Chondrocyte (in vitro differentiated cells): ENCODE measurements around the gene ESRRA. TPM values are rescaled to one million over a fixed set of nuclear protein-coding genes. Genes with fewer than 3 reads are reported as not detected.

Experiments
- DNase-seq: peaks from one replicate; pipeline ENCODE4 v3.0.0; 2021; ENCODE audit warnings: mixed read lengths, low spot score
- H3K27ac Mint-ChIP-seq: one replicate; pipeline ENCODE4 v1.8.0; 2021; ENCODE audit warnings: mild to moderate bottlenecking, moderate library complexity, mixed read lengths; ENCODE audit not compliant: unreplicated experiment
- H3K27me3 Mint-ChIP-seq: 2 replicates; pipeline ENCODE4 v1.8.0; 2021; ENCODE audit warnings: low read depth, mixed read lengths
- H3K36me3 Mint-ChIP-seq: 2 replicates; pipeline ENCODE4 v1.8.0; 2021; ENCODE audit warnings: low read depth, mixed read lengths
- H3K4me1 Mint-ChIP-seq: 2 replicates; pipeline ENCODE4 v1.8.0; 2021; ENCODE audit warnings: low read depth, mild to moderate bottlenecking, mixed read lengths
- H3K4me3 Mint-ChIP-seq: one replicate; pipeline ENCODE4 v1.8.0; 2021; ENCODE audit warnings: mild to moderate bottlenecking, moderate library complexity, mixed read lengths; ENCODE audit not compliant: unreplicated experiment
- H3K9me3 Mint-ChIP-seq: 2 replicates; pipeline ENCODE4 v1.8.0; 2021; ENCODE audit warnings: low read depth, mixed read lengths
- long read RNA-seq: library from polyadenylated mRNA; stranded (forward); transcript quantifications from one replicate; pipeline ENCODE4 v2.0.0, GENCODE V29; 2021
- total RNA-seq: library from RNA; stranded (reverse); gene quantifications from 3 replicates; pipeline ENCODE4 v1.2.1, GENCODE V29; 2021
- TF ChIP-seq, protein P1 (sequence below): fragments of 200-600 bp; sonication (generic); IDR thresholded peaks from 2 replicates; pipeline ENCODE4 v1.5.0; 2021; ENCODE audit warnings: antibody characterized with exemption, mild to moderate bottlenecking, moderate library complexity

Gene ESRRA
- total RNA-seq: 25.6 to 30.7 TPM (median 29.6 TPM) in 3 replicates
- long read RNA-seq, transcript ESRRA-201 (7 exons, 2,215 nt): major isoform, 48 of 191 reads
- long read RNA-seq, transcript ESRRA-203 (7 exons, 2,218 nt): minor isoform, 6 of 191 reads
- long read RNA-seq, partial matches to known transcripts: 2 of 191 reads
- long read RNA-seq, other reads (novel, unspliced or antisense): 134 of 191 reads

DNA sequence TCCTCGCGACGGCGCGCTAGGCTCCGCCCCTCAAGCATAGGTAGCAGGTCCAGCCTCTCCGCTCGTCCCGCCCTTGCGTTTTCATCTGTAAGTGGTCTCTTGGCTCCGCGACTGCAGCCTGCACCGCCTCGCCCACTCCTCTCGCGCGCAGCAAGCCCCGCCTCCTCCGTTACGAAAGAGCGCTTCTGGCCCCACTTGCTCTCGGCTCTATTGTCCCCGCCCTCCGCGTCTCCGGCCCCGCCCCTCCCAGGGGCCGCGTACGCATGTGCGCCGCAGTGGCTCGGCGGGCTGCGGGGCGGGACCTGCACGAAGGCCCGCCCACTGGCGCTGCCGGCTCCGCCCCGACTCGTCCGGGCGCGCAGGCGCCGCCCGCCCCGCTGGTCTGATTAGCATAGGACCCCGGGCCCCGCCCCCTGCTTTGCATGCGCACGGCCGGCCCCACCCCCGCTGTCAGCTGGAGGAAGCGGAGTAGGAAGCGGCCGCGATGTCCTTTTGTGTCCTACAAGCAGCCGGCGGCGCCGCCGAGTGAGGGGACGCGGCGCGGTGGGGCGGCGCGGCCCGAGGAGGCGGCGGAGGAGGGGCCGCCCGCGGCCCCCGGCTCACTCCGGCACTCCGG, at the start of gene ESRRA:
Gene ESRRA (plus strand): TSS at position 450 of the 616 bp plus-strand sequence. CDS start 1,656 bp downstream, outside the sequence.
- Mint-ChIP-seq H3K9me3 (no peaks in the 10 kb centered on the region), H3K27ac (peak within 1 kb of the TSS; percentile 97), H3K27me3 (peaks cover 6% of the 10 kb centered on the region), H3K4me3 (peak within 1 kb of the TSS; percentile 91), H3K4me1 (peaks cover 27% of the 10 kb centered on the region), H3K36me3 (peaks cover 1% of the 10 kb centered on the region)
- TF ChIP-seq, protein P1, sequence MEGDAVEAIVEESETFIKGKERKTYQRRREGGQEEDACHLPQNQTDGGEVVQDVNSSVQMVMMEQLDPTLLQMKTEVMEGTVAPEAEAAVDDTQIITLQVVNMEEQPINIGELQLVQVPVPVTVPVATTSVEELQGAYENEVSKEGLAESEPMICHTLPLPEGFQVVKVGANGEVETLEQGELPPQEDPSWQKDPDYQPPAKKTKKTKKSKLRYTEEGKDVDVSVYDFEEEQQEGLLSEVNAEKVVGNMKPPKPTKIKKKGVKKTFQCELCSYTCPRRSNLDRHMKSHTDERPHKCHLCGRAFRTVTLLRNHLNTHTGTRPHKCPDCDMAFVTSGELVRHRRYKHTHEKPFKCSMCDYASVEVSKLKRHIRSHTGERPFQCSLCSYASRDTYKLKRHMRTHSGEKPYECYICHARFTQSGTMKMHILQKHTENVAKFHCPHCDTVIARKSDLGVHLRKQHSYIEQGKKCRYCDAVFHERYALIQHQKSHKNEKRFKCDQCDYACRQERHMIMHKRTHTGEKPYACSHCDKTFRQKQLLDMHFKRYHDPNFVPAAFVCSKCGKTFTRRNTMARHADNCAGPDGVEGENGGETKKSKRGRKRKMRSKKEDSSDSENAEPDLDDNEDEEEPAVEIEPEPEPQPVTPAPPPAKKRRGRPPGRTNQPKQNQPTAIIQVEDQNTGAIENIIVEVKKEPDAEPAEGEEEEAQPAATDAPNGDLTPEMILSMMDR: no peak
- DNase-seq: peak; percentile 100

DNA sequence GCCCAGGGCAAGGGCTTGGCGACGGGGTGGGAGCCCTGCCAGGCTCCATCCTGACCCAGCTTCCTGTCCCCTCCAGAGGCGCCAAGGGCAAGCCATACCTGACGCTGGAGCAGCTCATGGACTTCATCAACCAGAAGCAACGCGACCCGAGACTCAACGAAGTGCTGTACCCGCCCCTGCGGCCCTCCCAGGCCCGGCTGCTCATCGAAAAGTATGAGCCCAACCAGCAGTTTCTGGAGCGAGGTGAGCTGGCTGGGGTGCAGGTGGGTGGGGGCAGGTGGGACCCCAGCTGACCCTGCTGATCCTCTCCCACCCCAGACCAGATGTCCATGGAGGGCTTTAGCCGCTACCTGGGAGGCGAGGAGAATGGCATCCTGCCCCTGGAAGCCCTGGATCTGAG, 49.0 kb upstream of the ESRRA start:
- TF ChIP-seq, protein P1: no peak
- no peaks in the 10 kb centered on the region for H3K9me3 Mint-ChIP-seq
- H3K36me3 Mint-ChIP-seq: peaks cover 23% of the 10 kb centered on the region
- no peaks in the 10 kb centered on the region for H3K27me3 Mint-ChIP-seq
- no peak overlapping the region for H3K4me3 Mint-ChIP-seq
- H3K4me1 Mint-ChIP-seq: peaks cover 19% of the 10 kb centered on the region
- DNase-seq: no peak
- H3K27ac Mint-ChIP-seq: no peak overlapping the region

DNA sequence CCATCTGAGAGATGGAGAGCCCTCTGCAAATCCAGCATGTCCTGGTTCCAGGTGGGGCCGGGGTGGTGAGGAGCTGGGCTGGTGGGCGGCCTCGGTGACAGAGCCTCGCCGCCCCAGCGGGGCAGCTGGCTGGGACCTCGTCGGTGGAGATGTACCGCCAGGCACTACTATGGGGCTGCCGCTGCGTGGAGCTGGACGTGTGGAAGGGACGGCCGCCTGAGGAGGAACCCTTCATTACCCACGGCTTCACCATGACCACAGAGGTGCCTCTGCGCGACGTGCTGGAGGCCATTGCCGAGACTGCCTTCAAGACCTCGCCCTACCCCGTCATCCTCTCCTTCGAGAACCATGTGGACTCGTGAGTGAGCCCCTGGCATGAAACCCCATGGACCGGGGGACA, 47.0 kb upstream of the ESRRA start:
- peak; percentile 87 for DNase-seq
- no peak overlapping the region for H3K27ac Mint-ChIP-seq
- H3K4me3 Mint-ChIP-seq: no peak overlapping the region
- peaks cover 33% of the 10 kb centered on the region for H3K36me3 Mint-ChIP-seq
- H3K4me1 Mint-ChIP-seq: peaks cover 14% of the 10 kb centered on the region
- H3K9me3 Mint-ChIP-seq: no peaks in the 10 kb centered on the region
- TF ChIP-seq, protein P1: no peak
- H3K27me3 Mint-ChIP-seq: no peaks in the 10 kb centered on the region

DNA sequence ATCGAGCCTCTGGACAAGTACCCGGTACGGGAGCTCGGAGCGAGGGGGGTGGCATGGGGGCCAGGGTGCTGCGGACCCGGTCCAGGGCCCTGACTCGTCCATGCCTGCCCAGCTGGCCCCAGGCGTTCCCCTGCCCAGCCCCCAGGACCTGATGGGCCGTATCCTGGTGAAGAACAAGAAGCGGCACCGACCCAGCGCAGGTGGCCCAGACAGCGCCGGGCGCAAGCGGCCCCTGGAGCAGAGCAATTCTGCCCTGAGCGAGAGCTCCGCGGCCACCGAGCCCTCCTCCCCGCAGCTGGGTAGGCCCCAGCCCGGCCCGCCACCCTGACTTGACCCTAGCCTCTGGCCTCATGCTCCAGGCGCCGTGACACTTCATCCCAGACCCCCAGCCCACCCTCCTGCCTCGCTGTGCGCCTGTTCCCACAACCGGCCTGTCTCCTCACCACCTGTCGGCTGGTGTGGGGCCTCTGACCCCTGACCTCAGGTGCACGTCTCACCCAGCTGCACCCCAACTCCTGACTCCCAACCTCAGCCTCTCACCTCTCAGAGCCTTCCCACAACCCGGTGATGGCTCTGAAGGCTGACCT, 46.3 kb upstream of the ESRRA start:
- no peaks in the 10 kb centered on the region for H3K9me3 Mint-ChIP-seq
- H3K4me3 Mint-ChIP-seq: no peak overlapping the region
- TF ChIP-seq, protein P1: no peak
- peaks cover 34% of the 10 kb centered on the region for H3K36me3 Mint-ChIP-seq
- no peaks in the 10 kb centered on the region for H3K27me3 Mint-ChIP-seq
- peaks cover 7% of the 10 kb centered on the region for H3K4me1 Mint-ChIP-seq
- no peak for DNase-seq
- no peak overlapping the region for H3K27ac Mint-ChIP-seq

DNA sequence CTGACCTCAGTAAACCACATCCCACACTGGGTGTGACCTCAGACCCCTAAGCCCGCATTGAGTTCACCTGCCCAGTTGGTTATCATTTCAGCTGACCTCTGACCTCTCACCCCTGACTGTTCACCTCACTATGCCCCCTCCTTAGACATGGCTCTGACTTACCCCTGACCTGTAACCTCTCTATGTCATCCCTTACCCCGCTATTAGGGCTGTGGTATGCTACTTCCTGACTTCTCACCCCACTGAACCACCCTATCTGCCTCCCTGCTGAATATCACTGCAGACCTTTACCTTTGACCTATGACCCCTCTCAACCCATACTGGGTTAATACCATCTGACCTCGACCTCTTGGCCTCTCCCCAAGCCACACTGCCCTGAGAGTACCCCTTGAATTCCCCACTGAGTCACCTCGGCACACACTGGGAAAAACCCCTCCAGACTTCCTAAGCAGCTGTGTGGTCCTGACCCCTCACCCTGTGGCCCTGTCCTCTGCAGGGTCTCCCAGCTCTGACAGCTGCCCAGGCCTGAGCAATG, 45.7 kb upstream of the ESRRA start:
- Mint-ChIP-seq H3K4me1 (peaks cover 5% of the 10 kb centered on the region), H3K4me3 (no peak overlapping the region), H3K36me3 (peaks cover 34% of the 10 kb centered on the region), H3K9me3 (no peaks in the 10 kb centered on the region), H3K27me3 (no peaks in the 10 kb centered on the region), H3K27ac (no peak overlapping the region)
- no peak for DNase-seq
- TF ChIP-seq, protein P1: no peak
